H9 (cell line): ENCODE data around the gene MYO5B. TPM values are rescaled to one million over a fixed set of nuclear protein-coding genes. Genes with fewer than 3 reads are reported as not detected.

Experiments
- DNase-seq: peaks from one replicate; pipeline ENCODE4 v3.0.0-alpha.2; 2017
- H2AFZ ChIP-seq: one replicate; pipeline ENCODE4 v1.6.1; 2013; ENCODE audit warnings: mild to moderate bottlenecking, low read length, control low read depth, moderate library complexity
- H2AK5ac ChIP-seq: 2 replicates; pipeline ENCODE4 v1.6.1; 2013; ENCODE audit warnings: low read length, control low read depth, mixed read lengths; ENCODE audit not compliant: insufficient read length
- H2BK120ac ChIP-seq: one replicate; pipeline ENCODE4 v1.6.1; 2013; ENCODE audit warnings: low read depth, mild to moderate bottlenecking, low read length, control low read depth, inconsistent platforms; ENCODE audit not compliant: poor library complexity, severe bottlenecking
- H2BK12ac ChIP-seq: 2 replicates; pipeline ENCODE4 v1.6.1; 2013; ENCODE audit warnings: low read length, control low read depth, mixed read lengths, low read depth; ENCODE audit not compliant: insufficient read length
- H2BK15ac ChIP-seq: 2 replicates; pipeline ENCODE4 v1.6.1; 2013; ENCODE audit warnings: low read depth, low read length, control low read depth
- H2BK20ac ChIP-seq: one replicate; pipeline ENCODE4 v1.6.1; 2013; ENCODE audit warnings: low read depth, mild to moderate bottlenecking, low read length, control low read depth, inconsistent platforms; ENCODE audit not compliant: poor library complexity, severe bottlenecking
- H2BK5ac ChIP-seq: 2 replicates; pipeline ENCODE4 v1.6.1; 2013; ENCODE audit warnings: low read length, control low read depth, mixed read lengths; ENCODE audit not compliant: insufficient read length
- H3K14ac ChIP-seq: 2 replicates; pipeline ENCODE4 v1.6.1; 2013; ENCODE audit warnings: low read length, control low read depth; ENCODE audit not compliant: insufficient read depth
- H3K18ac ChIP-seq: 2 replicates; pipeline ENCODE4 v1.6.1; 2013; ENCODE audit warnings: low read depth, mild to moderate bottlenecking, mixed read lengths, low read length, control low read depth; ENCODE audit not compliant: insufficient read length
- H3K23ac ChIP-seq: 2 replicates; pipeline ENCODE4 v1.6.1; 2013; ENCODE audit warnings: low read length, control low read depth, mixed read lengths, low read depth; ENCODE audit not compliant: insufficient read length
- H3K23me2 ChIP-seq: 2 replicates; pipeline ENCODE4 v1.6.1; 2013; ENCODE audit warnings: low read depth, mild to moderate bottlenecking, mixed read lengths, low read length, control low read depth; ENCODE audit not compliant: insufficient read length, poor library complexity, severe bottlenecking
- H3K27ac ChIP-seq: 2 replicates; pipeline ENCODE4 v1.5.1; 2013; ENCODE audit warnings: low read length, control low read depth, mixed read lengths, low read depth; ENCODE audit not compliant: insufficient read length
- H3K27me3 ChIP-seq: 2 replicates; pipeline ENCODE4 v1.6.1; 2013; ENCODE audit warnings: low read length, control low read depth, inconsistent platforms; ENCODE audit not compliant: insufficient read depth
- H3K4ac ChIP-seq: 2 replicates; pipeline ENCODE4 v1.6.1; 2013; ENCODE audit warnings: low read depth, mild to moderate bottlenecking, control low read depth, inconsistent platforms, low read length, moderate library complexity
- H3K4me1 ChIP-seq: 2 replicates; pipeline ENCODE4 v1.6.1; 2013; ENCODE audit warnings: low read length, control low read depth, inconsistent platforms; ENCODE audit not compliant: insufficient read depth
- H3K4me2 ChIP-seq: 2 replicates; pipeline ENCODE4 v1.6.1; 2013; ENCODE audit warnings: low read length, control low read depth, mixed read lengths; ENCODE audit not compliant: insufficient read length, insufficient read depth
- H3K56ac ChIP-seq: 2 replicates; pipeline ENCODE4 v1.6.1; 2013; ENCODE audit warnings: low read depth, mild to moderate bottlenecking, mixed read lengths, low read length, control low read depth; ENCODE audit not compliant: insufficient read length
- H3K79me1 ChIP-seq: 2 replicates; pipeline ENCODE4 v1.6.1; 2013; ENCODE audit warnings: low read depth, mild to moderate bottlenecking, moderate library complexity, low read length, control low read depth, inconsistent platforms; ENCODE audit not compliant: insufficient read depth, poor library complexity, severe bottlenecking
- H3K79me2 ChIP-seq: 2 replicates; pipeline ENCODE4 v1.6.1; 2013; ENCODE audit warnings: low read length, control low read depth, inconsistent platforms; ENCODE audit not compliant: insufficient read depth
- H3K9ac ChIP-seq: 2 replicates; pipeline ENCODE4 v1.6.1; 2013; ENCODE audit warnings: low read length, control low read depth, mixed read lengths; ENCODE audit not compliant: insufficient read length; ENCODE audit errors: extremely low read depth
- H3K9me3 ChIP-seq: one replicate; pipeline ENCODE4 v1.6.1; 2013; ENCODE audit warnings: low read depth, low read length, inconsistent platforms; ENCODE audit not compliant: control insufficient read depth
- H3T11ph ChIP-seq: one replicate; pipeline ENCODE4 v1.6.1; 2013; ENCODE audit warnings: mild to moderate bottlenecking, low read length, control low read depth, inconsistent platforms
- H4K20me1 ChIP-seq: one replicate; pipeline ENCODE4 v1.6.1; 2013; ENCODE audit not compliant: control insufficient read depth, insufficient read length, insufficient read depth
- H4K5ac ChIP-seq: 2 replicates; pipeline ENCODE4 v1.6.1; 2013; ENCODE audit warnings: low read depth, mild to moderate bottlenecking, mixed read lengths, low read length, control low read depth; ENCODE audit not compliant: insufficient read length
- H4K8ac ChIP-seq: replicated peaks from 2 replicates; pipeline ENCODE4 v1.6.1; 2013; ENCODE audit warnings: low read length, control low read depth, mixed read lengths, low read depth; ENCODE audit not compliant: insufficient read length
- H4K91ac ChIP-seq: 2 replicates; pipeline ENCODE4 v1.6.1; 2013; ENCODE audit warnings: low read depth, mild to moderate bottlenecking, moderate library complexity, mixed read lengths, low read length, control low read depth; ENCODE audit not compliant: insufficient read length
- H3K27ac Mint-ChIP-seq, 3 experiments: 2 replicates in 2 of 3; 3 replicates in 1 of 3; pipeline ENCODE4 v1.8.0; 2020 to 2021; ENCODE audit warnings: mixed read lengths in 3 of 3, mild to moderate bottlenecking in 1 of 3, moderate library complexity in 1 of 3
- H3K27me3 Mint-ChIP-seq: 2 replicates; pipeline ENCODE4 v1.8.0; 2021; ENCODE audit warnings: low read depth, mild to moderate bottlenecking, moderate library complexity, mixed read lengths
- H3K36me3 Mint-ChIP-seq, 3 experiments: 2 replicates in 2 of 3; 3 replicates in 1 of 3; pipeline ENCODE4 v1.8.0; 2020 to 2021; ENCODE audit warnings: low read depth in 3 of 3, mixed read lengths in 3 of 3; ENCODE audit not compliant: insufficient read depth in 1 of 3
- H3K4me1 Mint-ChIP-seq, 2 experiments: 2 replicates each; pipeline ENCODE4 v1.8.0; 2020; ENCODE audit warnings: mixed read lengths in 2 of 2
- H3K4me3 Mint-ChIP-seq, 2 experiments: 2 replicates in 1 of 2; 3 replicates in 1 of 2; pipeline ENCODE4 v1.8.0; 2020 to 2021; ENCODE audit warnings: mild to moderate bottlenecking in 2 of 2, mixed read lengths in 2 of 2, moderate library complexity in 1 of 2
- H3K9me3 Mint-ChIP-seq, 2 experiments: 2 replicates in 1 of 2; 3 replicates in 1 of 2; pipeline ENCODE4 v1.8.0; 2020; ENCODE audit warnings: mild to moderate bottlenecking in 2 of 2, mixed read lengths in 2 of 2, moderate library complexity in 1 of 2
- CTCF ChIP-seq: fragments of 200-600 bp; sonication (generic); conservative IDR thresholded peaks from 3 replicates; pipeline ENCODE4 v1.8.0; 2021; ENCODE audit warnings: antibody characterized with exemption, mild to moderate bottlenecking
- WGBS: extraction: QIAGEN DNeasy Blood & Tissue Kit; methylation state at CpG from one replicate; pipeline ENCODE4 v1.1.7; 2013; ENCODE audit warnings: missing lambda C conversion rate, low lambda C conversion rate, mixed read lengths; ENCODE audit not compliant: insufficient read length; ENCODE audit errors: extremely low coverage; 5-methylcytosine and 5-hydroxymethylcytosine counted together
- total RNA-seq: library from RNA; stranded (reverse); gene quantifications from 2 replicates; pipeline ENCODE4 v1.2.1, GENCODE V29; 2021

The MYO5B gene
- total RNA-seq, 1 experiment from 2014 or later, result 9.3 TPM

- no peak overlapping the region for H3T11ph ChIP-seq
- no peak overlapping the region for H3K14ac ChIP-seq
- H3K79me2 ChIP-seq, result no peaks in the 10 kb centered on the region
- H4K8ac ChIP-seq, result no peak overlapping the region
- H2BK12ac ChIP-seq, result no peak overlapping the region
- H3K4me2 ChIP-seq, result no peak overlapping the region
- no peak overlapping the region for H3K27ac ChIP-seq
- no peaks in the 10 kb centered on the region for H3K79me1 ChIP-seq
- no CpG with 5 or more reads among the region's 12 CpGs for WGBS
- H3K23ac ChIP-seq, result no peak overlapping the region
- no peaks in the 10 kb centered on the region for H3K23me2 ChIP-seq
- H3K56ac ChIP-seq, result no peak overlapping the region
- Mint-ChIP-seq H3K36me3 (no peaks in the 10 kb centered on the region; a peak in 1 of 7 replicates), H3K4me3 (no peak overlapping the region), H3K27me3 (no peaks in the 10 kb centered on the region), H3K9me3 (no peaks in the 10 kb centered on the region), H3K4me1 (peaks cover 17 to 25% of the 10 kb centered on the region in 2 experiments), H3K27ac (no peak overlapping the region; a peak in 1 of 7 replicates)
- no peaks in the 10 kb centered on the region for H3K27me3 ChIP-seq
- no peak for DNase-seq
- no peaks in the 10 kb centered on the region for H4K20me1 ChIP-seq
- no peak overlapping the region for H3K9ac ChIP-seq
- H2BK120ac ChIP-seq, result no peak overlapping the region
- no peak overlapping the region for H3K4ac ChIP-seq
- no peak overlapping the region for H3K18ac ChIP-seq
- H4K91ac ChIP-seq, result no peak overlapping the region
- no peak for TF ChIP-seq CTCF
- no peaks in the 10 kb centered on the region for H3K9me3 ChIP-seq
- H2BK20ac ChIP-seq, result no peak overlapping the region
- no peak overlapping the region for H2AK5ac ChIP-seq
- no peak overlapping the region for H2BK5ac ChIP-seq
- no peak overlapping the region for H2AFZ ChIP-seq
- no peaks in the 10 kb centered on the region for H3K4me1 ChIP-seq
- H4K5ac ChIP-seq, result no peak overlapping the region
- no peak overlapping the region for H2BK15ac ChIP-seq
Observed at GRCh38 chr18:49859725-49860124, 335.2 kb downstream of the MYO5B start.
